ENCODE data around the gene KIF2A.

GRCh38 chr5:62257020-62257367 is 49.0 kb upstream of the KIF2A start:
- TF ChIP-seq CTCF (optimal IDR thresholded peaks at IDR 0.05 in 1 of 3, IDR thresholded peaks at IDR 0.05 in 1 of 3, conservative IDR thresholded peaks at IDR 0.05 in 1 of 3; ENCODE audit: extremely low read depth in 1 of 3, insufficient read depth in 2 of 3, low read length in 3 of 3) (no peak), EZH2 (IDR thresholded peaks at IDR 0.05; ENCODE audit: low read length) (no peak)
